ENCODE data around the gene HSDL1. TPM values are rescaled to one million over a fixed set of nuclear protein-coding genes. Genes with fewer than 3 reads are reported as not detected.

The HSDL1 gene
- total RNA-seq (2014; rRNA removed; shearing (Covaris generic)), result 16.9 and 20.2 TPM in 2 replicates
- 14.1 and 20.9 TPM in 2 replicates for polyA plus RNA-seq (2014; cell fraction: nucleus; rRNA removed)

DNA sequence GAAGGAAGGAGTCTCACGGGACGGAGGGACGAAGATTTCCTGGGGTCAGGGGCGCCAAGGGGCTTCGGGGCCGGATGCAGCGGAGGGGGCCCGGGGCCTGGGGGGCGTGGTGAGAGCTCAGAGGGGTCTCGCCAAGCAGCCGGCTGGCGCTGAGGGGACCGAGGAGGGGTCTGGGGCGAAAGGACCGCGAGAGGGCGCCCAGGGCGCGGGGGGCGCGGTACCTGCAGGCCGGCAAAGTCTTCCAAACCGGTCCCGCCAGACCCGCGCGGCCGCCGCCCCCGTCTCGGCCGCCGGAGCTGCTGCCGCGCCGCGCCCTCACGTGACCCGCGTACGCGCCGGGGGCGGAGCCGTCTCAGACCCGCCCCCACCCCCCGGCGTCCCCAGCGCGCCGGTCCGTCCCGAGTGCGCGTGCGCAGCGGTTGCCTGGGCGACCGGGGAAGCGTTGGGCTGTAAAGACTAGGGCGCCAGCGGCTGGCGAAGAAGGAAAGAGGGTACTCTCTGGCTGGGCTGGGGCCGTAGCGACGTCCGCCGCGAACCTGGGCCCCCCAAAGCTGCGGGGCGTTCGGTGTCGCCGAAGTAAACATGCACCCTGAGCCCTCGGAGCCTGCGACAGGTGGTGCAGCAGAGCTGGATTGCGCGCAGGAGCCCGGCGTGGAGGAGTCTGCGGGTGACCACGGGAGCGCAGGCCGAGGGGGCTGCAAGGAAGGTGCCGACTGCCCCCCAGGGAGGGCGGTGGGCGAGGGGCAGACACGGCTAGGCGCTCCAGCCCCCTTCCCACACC is at the start of gene HSDL1, which contains the start of gene DNAAF1:
HSDL1 (minus strand) TSS at position 319 of the 781 bp plus-strand sequence. CDS start 13,856 bp downstream, outside the sequence.
DNAAF1 (plus strand) TSS at position 450 of the 781 bp plus-strand sequence; CDS start at position 583, 133 bp downstream.
- DNase-seq (ENCODE audit: extremely low read depth, low read depth), result peak; percentile 76

DNA sequence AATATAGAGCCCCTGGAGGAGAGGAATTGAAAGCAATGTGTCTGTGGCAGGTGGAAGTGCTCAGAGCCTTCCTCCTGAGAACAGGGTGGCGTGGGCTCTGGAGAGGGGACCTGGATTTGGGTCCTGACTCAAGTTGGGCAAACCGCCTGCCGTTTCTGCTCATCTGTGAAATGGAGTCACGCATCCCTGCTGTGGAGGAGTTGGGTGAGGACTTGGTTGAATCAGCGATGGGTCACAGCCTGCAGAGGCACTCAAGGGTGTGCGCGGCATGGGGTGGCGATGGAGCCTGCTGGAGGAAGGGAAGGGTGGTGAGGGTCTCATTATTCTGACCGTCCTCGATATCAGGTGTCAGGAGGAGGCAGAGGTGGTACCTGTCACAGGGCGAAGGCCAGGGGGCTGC is 49.0 kb upstream of the HSDL1 start:
- DNase-seq (ENCODE audit: extremely low read depth, low read depth), result no peak

DNA sequence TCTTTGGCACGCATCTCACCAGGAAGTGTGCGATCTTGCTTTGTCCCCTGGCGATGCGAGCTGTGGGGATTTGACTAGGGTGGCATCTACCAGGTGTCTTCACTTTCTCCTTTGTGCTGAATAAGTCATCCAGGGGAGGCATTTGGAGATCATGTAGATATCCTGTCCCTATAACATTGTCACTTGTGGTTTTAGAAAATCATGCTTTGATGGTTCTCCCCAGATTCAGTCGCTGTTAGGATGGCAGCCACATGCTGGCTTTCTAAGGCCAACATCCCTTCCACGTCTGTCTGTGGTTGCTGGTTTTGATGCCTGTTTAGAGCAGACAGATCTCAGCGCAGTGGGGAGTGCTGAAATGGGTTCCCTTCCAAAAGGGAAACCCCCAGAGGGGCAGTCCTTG is 48.5 kb upstream of the HSDL1 start:
- no peak for DNase-seq (ENCODE audit: extremely low read depth, low read depth)

DNA sequence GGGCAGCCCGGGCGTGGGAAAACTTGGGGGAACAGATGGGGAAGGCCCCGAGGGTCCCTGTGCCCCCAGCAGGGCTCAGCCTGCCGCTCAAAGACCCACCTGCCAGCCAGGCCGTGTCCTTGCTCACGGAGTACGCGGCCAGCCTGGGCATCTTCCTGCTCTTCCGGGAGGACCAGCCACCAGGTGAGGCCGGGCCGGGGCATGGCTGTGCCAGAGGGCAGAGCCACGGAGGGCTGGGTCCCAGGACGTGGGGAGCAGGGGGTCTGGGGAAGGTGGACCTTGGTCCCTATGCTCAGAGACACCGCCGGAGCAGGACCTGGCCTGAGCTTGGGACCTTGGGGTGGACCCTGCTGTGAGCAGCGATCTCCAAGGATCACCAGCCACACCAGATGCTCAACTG is 46.5 kb upstream of the HSDL1 start:
- no peak for DNase-seq (ENCODE audit: extremely low read depth, low read depth)

DNA sequence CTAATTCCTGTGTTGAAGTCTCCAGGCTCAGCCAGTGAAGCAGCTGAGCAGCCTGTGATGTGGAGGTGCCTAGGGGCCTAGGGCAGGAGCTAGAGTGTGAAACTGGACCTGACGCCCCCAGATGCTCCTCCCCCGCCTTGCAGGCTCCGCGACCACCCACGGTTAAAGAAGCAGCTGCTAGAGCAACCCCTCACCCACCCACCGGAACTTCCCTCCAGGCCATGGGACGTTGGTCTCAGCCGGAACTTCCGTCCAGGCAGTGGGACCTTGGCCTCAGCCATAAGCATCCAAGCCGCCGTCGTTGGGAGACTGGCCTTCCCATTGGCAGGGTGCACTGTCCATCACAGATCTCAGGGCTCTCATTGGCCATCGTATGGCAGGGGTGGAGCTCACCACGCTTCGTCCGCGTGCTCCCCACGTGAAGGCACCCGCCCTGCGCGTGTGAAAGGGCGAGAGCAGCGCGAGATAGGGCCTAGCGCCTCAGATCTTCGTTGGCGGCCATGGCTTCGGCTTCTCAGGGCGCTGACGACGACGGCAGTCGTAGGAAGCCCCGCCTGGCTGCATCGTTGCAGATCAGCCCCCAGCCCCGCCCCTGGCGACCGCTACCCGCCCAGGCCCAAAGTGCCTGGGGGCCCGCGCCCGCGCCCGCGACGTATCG is 45.9 kb upstream of the HSDL1 start, which contains the start of gene ADAD2:
ADAD2 (plus strand) TSS at position 427 of the 658 bp plus-strand sequence; CDS start at position 501, 74 bp downstream.
- DNase-seq (ENCODE audit: extremely low read depth, low read depth), result no peak

DNA sequence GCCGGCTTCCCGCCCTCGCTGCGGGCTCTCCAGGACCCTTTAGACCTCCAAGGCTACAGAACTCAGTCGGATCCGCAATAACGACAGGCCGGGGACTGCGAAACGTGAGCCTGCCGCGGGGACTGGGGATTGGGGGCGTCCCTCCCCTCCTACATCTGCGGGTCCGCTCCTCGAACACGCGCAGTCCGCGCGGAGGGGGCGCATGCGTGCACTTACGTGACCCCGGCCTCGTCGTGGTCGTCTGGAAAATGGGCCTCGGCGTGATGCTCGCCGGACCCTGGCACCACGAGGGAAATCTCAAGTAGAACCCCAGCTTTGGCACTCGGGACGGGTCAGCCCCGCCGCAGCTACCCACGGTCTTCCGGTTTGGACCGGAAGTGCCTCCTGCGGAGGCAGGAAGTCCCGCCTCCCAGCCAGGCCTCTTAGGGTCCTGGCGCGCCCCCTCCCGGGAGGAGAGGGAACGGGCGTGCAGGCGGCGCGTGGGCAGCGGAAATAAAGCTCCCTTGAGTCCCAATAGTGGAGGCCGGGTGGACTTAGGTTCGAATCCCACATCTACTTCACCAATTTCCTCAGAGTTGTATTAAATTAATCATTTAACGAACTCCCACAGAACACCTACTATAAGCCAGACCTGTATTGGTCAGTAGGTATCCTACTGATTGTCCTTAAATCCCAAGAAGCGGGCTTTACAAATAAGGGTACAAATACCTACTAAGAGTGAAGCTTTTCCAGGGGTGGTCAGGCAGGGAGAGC is 41.9 kb upstream of the HSDL1 start, which contains the start of gene TAF1C:
TAF1C (minus strand) TSS at position 373 of the 753 bp plus-strand sequence. CDS start 2,069 bp downstream, outside the sequence.
- DNase-seq (ENCODE audit: extremely low read depth, low read depth), result peak; percentile 87

DNA sequence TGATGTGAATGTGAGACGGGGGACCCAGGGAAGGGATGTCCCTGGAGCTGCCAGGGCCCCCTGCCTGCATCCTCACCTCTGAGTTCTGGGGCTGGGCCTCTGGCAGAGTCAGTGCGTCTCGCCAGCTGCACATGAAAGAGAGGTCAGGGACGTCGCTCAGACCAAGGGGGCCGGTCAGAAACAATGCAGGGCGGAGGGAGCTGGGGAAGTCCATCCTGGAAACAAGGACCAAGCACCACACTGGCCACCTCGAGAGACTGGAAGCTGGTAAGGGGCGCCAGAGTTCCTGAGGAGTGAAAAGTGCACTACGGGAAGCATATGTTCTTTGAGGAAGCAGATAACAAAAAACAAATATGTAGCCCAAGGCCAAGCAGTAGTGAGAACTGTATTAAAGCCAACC is 39.8 kb upstream of the HSDL1 start:
- DNase-seq (ENCODE audit: extremely low read depth, low read depth), result no peak

DNA sequence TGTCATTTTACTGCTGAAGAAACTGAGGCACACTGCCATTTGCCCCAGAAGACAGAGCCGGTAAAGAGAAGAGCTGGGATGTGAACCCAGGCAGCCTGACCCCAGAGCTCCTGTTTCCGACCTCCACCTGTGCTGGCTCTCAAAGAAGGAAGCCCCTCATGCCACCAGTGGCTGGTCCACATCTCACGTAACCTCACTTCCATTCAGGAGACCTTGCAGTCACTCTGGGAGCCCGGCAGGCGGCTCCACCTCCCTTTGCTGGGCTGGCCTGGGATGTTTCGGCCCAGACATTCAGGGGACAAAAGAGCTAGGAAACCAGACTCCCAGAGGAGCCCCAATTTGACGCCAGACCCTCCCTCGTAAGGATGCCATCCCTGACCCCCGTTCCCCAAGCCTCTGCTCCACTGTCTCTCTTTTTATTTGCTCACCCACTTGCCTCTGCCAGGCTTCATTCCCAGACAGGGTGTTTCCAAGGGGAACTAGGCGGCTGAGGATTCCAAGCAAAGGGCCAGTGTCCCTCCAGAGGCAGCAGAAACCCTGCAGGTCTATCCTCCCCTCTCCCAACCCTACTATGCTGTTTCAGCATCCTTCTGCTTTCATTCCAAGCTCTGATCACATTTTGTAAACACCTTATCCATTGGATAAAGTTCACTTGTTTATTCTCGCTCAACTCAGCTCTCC is 39.1 kb upstream of the HSDL1 start:
- no peak for DNase-seq (ENCODE audit: extremely low read depth, low read depth)

DNA sequence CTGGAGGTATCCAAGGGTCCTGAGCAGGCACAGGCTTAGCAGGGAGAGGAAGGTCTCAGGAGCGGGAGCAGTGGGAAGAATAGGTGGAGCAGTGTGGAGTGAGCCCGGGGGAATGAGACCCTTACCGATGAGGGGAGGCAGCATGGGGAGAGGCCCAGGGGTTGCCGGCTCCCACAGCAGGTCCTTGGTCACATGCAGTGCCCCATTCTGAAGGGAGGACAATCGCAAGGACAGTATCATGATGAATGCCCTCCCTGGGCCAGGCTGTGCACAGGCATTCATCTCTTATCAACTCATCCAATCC is 38.5 kb upstream of the HSDL1 start:
- no peak for DNase-seq (ENCODE audit: extremely low read depth, low read depth)

DNA sequence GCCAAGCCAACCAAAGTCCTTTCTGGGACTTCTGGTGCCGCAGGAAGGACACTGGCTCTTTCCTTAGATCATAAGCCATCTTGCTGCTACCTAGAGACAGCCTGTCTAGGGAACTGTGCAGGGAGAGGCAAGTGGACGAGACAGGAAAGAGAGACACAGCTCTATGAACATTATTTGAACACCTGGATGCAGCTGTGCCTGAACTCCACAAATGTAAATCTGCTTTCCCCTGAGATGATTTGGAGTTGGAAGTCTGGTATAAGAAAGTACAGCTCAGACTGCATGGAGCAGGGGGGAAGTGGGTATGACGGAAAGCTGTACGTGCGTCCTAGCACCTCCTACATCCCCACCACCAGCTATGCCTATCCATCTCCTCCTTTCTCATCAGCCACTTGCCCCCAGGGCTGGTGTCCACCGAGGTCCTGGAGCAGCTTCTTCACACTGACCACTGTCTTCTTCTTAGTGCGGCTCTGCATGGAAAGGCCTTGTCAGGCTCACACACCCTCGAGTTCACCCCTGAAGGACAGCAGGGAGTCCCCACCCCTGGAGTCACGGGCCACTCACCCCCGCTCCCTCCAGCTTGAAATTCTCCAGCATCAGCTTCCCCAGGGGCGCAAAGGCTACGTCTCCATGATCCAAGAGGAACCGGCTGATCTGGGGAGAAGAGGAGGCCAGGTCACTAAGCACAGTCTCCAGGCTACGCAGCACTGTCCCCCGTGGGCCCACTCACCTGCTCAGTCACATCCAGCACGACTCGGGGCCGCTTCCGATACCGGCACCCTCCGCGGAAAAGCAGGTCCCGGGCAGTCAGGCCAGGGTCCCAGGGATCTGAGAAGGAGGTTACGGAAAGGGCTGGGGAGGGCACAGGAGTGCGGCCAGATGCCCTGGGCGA is 37.9 kb upstream of the HSDL1 start:
- DNase-seq (ENCODE audit: extremely low read depth, low read depth), result no peak

DNA sequence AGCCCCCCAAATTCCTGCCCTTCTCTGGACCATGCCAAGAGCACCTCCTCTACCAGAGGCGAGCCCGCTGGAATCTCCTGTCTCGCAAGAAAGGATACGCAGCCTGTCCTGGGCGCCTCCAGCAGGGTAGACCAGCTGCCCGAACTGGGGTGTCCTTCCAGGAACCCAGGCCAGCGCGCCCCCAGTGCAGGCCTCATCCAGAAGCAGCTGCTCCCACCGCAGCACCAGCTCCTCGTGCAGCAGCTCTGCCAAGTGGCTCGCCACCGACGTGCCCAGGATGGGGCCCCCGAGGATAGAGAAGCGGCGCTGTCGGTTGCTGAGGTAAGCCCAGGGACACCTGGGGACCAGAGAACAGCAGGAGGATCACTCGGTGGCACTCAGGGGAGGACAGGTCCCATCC is 37.1 kb upstream of the HSDL1 start:
- no peak for DNase-seq (ENCODE audit: extremely low read depth, low read depth)

DNA sequence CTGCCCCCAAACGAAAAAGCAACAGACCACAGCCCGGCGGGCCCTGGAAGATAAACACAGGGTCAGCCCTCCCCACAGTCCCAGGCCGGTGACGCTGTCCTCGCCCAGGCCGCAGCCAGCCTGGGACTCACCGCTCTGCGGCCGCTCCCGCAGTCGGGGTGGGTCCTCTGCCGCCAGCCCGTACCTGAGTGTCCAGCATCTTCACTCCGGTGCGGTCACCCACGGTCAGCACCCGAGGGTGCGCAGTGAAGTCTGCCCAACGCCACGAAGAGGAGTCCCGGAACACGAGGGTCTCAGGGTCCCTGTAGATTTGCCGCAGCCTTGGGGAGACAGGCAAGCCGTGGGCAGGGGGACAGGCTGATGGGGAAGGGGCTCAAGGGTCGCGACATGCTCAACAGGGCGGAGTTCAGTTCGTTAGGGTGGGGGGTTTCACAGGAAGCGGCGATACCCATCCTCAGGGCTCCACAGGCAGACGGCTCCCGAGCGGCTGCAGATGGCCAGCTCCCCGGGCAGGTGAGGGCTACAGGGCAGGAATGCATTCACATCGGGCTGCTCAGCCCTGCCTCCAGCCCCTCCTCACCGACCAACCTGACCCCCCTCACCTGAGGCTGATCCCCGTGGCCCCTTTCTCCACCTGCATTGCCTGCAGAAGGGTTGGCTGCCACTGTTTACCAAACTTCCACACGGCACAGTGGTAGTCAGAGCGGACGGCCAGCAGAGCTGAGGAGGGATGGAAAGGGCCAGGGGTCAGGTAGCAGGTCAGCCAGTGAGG is 36.4 kb upstream of the HSDL1 start:
- no peak for DNase-seq (ENCODE audit: extremely low read depth, low read depth)

DNA sequence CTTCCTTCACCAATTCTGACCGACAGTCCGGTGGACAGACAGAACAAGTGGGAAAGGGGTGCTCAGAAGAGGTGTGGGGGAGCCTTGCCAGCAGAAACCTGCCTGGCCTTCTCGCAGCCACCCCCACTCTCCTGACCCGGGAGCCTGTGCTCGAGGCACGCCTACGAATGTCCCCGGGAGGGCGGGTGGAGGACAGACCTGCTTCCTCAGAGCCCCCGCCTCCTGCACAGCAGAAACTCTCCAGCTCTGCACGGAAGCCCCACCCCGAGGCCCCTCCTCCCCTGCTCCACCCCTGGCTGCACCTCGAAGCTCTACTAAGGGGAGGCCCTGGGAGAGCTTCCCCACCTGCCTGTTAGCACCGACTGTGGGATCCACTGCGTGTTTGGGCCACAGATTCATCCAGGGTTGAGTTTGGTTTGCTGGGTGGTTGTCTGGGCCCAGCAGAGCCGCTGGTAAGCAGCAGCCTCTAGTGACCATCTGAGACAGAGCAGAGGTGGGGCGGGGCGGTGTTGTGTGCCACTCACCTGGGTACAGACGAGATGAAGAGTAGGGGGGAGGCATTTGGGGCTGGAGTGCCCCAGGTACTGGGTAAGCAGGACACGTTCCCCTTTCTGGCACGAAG is 35.7 kb upstream of the HSDL1 start:
- DNase-seq (ENCODE audit: extremely low read depth, low read depth), result no peak

DNA sequence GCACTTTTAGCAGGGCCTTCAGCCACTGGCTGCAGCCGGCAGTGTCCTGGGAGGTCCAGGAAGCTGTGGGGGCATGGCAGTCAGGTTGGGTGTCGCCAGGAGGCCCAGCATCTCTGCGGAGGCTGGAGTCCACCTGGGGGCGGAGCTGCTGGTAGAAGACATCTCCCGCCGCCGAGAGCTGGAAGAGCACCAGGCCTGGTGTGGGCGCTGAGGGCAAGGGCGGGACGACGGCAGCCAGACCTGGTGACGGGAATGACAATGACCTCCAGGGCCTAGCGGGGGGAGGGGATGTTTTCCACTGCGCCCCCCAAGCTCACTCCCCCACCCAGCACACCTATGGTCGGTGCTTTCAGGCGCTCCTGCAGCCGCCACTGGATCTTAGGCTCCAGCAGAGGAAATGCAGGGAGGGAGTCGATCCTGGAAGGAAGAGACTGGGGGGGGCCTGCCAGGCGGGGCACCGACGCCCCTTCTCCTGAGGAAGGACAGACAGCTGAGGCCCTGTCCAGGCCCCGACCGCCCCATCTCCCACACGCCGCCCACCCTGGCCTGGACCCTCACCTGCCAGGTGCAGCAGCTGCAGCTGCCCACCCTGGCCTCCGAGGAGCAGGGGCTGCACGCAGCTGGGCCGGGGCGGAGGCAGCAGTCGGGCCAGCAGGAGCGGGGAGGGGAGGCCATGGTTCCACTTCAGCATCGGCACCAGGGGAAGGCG is 34.8 kb upstream of the HSDL1 start:
- no peak for DNase-seq (ENCODE audit: extremely low read depth, low read depth)

DNA sequence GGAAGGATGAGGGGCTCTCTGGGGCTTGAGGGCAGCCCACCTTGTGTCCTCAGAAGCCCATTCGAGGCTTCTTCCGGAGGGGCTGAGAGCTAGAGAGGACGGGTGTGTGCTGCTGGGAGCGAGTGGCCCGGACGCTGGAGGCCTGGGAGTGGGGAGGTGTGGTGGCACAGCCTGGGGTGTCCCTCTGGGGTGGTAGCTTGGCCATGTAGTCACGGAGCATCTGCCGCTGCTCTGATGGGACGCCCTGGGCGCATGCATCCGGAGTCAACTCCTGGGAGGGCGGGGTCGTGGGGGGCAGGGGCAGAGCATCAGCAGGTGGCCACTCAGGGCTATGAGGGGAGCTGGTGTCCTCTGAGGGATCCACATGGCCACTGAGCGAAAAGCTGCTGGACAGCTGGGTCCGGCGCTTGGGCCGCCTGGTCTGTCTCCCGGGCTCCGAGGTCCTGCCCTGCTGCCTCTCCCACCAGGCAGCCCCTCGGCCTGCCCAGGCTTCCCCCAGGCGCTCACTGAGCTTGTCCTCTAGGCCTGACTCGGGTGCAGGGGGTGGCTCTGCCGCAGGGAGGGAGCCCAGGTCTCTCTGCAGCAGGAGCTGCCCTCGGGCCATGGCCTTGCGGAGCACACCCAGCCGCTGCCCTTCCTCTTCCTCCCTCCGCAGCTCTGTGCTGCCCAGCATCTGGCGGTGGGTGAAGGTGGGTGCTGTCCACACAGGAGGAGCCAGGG is 34.1 kb upstream of the HSDL1 start:
- no peak for DNase-seq (ENCODE audit: extremely low read depth, low read depth)

DNA sequence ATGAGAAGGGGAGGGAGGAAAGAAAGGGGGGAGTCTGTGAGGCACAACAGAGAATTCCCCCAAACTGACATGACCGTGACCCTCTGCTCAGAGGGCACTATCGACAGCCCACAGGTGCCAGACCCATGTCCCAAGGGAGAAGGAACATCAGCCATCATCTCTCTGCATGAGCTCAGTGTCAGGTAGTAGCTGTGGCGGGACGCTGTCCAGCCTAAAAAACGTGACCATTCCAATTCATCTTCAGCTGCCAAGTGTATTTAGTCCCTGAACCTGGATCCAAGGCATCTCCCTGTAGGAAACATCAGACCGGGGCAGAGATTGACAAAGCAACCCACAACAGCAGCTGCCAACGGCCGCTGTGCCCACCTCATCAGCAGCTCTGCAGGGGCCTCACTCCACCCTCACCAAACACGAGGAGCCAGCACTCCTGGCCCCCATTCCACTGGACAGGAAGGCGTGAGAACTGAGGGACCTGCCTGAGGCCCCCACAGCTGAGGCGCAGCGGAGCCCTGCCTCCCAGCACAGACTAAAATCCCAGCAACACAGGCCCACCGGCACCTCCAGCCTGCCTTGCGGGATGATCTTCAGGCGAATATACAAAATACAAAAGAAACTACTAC is 33.3 kb upstream of the HSDL1 start:
- no peak for DNase-seq (ENCODE audit: extremely low read depth, low read depth)

DNA sequence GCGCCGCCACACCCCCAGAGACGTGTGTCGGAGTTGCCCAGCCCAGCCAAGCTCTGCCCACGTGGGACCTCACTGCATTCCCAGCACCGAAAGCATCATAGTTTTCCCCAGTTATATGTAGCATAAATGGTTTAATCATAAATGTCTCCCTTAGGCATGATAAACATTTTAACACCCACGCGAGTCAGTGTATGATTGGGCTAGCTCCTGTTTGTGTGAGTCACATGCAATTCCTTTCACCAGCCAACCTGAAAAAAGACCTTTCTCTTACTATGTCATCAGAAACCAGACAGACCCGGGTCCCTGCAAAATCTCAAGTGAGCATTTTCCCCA is 32.7 kb upstream of the HSDL1 start:
- no peak for DNase-seq (ENCODE audit: extremely low read depth, low read depth)
